NT2/D1 (cell line): ENCODE results near the gene MYO9B.

Source experiments
- YY1 ChIP-seq: IDR thresholded peaks from 2 replicates; pipeline ENCODE4 v1.6.1; 2011; ENCODE audit not compliant: insufficient read length, insufficient read depth
- ZNF274 ChIP-seq: IDR thresholded peaks from 2 replicates; pipeline ENCODE4 v1.6.1; 2011; ENCODE audit warnings: mild to moderate bottlenecking, low read depth, low read length

DNA sequence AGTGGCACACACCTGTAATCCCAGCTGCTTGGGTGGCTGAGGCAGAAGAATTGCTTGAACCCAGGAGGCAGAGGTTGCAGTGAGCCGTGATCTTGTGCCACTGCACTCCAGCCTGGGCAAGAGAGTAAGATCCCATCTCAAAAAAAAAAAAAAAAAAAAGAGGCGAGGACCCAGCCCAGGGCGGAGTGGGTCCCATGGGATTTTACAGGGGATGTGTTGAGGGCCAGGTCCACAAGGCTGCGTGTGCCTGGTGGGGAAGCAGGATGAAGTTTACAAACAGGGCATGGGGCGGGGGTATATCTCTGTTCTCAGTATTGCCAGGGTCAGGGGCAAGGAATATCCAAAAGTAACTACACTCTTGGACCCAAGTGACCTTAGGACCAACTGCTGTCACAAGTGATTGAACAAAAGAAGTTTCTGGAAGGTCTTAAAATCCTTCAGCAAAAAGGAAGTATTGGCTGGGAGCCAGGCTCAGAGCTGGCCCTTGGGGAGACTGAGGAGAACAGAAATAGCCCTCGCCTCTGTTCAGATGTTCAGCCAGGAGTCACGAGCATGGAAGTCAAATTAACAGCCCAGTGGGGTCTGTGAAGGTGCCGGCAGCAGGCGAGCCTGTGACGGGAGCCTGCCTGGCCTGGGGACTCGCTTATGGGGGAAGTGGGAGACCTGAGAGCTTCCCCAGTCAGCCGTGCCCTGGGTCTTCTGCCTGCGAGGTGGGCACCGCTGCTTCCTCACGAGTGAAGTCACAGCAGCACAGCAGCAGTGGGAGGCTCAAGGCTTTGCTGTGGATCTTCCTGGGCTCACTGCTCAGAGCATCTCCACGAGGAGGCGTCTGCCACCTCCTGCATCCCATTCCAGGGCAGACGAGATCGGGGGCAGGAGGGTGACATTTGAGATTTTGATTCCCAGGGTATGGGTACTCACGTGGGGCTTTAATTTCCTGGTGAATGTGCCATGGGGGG, 6.4 kb downstream of the MYO9B start:
- TF ChIP-seq ZNF274 (no peak), YY1 (no peak)
